HG02588 (cell line): ENCODE results near the gene POGLUT2.
"Not testable (repeated sequence)": the region's sequence is repeated elsewhere in the genome, so short reads cannot be mapped to it uniquely, and the experiment has no call there.

ENCODE experiments used
- ATAC-seq: cut with Tn5 transposase; IDR thresholded peaks from one replicate; pipeline ENCODE4 v1.9.1; 2021; ENCODE audit warnings: mild to moderate bottlenecking, moderate library complexity; ENCODE audit not compliant: unreplicated experiment

POGLUT2 gene

GRCh38 chr13:102807699-102808098, 8.9 kb upstream of the POGLUT2 start:
- no peak for ATAC-seq

GRCh38 chr13:102805680-102806079, 6.9 kb upstream of the POGLUT2 start:
- ATAC-seq = no peak

DNA sequence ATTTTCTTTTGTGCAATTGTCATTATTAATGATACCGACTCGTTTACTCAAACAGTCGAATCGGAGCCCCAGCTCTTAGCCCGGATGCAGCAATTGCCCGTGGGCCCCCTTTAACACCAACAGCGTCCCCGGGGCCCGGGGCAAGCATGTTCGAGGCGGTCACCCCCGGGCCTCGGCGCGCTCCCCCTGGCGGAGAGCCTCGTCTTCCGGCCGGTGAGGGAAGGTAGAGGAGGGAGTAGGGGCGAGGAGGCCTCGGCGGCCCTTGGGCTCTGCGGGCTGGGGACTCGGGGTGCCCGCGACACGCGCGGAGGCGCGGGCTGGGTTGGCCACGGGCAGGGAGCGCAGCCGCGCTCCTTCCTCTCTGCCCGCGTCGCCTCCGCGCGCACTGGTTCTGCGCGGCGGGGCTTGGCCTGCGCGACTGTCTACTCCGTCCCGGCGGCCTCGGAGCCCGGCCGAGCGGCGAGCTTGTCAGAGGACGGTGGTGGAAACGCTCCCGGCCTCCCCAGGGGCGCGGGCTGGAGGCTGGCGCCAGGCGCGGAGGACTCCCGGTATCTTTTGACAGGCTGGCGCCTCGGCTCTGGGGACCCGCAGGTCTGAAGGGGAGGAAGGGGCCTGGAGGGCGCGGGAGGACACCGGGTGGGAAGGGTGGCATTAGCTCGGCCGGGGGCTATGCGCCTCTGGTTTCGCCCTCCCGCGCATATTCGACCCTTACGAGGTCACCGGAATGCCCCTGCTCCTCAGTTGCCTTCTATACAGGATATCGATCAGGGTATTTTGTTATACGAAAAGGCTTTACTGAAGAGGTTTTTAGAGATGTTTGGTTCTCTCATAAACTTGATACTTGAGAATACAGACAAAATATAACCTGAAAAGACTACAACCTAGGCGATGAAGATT, 1.6 kb upstream of the POGLUT2 start:
- peak; percentile 79 for ATAC-seq

DNA sequence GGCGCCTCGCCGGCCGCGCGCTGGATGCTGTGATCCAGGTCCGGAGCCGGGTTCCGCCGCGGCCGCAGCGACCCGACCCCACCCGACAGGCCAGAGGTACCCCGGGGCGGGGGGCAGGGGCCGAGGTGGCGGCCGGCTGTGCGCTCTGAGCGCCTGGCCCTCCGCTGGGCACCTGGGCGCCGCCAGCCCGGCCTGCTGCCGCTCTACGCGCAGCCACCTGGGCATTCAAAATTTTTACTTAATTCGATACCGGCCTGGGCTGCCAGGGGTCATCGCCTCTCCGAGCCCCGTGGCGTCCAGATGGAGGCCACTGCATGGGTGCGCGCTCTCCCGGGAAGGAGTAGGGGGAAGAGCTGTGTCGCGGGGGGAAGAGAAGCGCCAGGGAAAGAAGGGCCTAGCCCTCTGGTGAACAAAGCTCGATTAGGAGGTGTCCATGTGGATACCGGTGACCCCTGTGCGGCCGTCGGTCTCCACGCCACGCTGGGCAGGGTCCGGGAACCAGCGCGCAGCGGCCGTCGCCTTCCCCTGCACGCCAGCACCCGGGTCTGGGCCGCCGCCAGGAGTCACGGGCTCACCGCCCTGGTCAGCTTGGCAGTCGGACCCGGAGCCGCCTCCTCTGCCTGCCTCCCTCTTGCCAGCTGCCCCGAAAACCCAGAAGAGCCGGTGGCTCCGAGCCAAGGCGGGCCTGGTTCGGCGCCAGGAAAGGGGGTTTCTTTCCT, 809 bp upstream of the POGLUT2 start:
- peak; percentile 8 for ATAC-seq

- ATAC-seq = no peak
These were observed 5.0 kb downstream of the POGLUT2 start for GRCh38 chr13:102793611-102794355.

GRCh38 chr13:102792396-102792795, 6.4 kb downstream of the POGLUT2 start:
- no peak for ATAC-seq

GRCh38 chr13:102788683-102789082, 10.1 kb downstream of the POGLUT2 start:
- ATAC-seq = no peak

DNA sequence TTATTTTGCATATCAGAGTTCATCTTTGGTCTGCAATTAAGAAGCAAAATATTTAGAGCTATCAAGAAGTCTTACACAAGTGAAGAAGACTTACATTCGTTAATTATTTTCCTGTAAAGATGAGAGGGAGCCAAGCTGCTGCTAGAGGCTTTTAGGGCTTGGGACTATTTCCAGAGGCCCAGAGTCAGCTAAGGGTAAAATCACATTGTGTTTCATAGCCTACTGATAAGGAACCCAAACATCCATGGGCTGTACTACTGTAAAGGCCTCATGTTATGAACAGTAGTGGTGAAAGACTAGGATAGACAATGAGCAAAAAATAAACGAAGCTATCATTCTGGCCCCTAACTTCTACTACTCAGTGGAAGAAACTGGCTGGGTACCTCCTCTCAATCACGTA, 14.3 kb downstream of the POGLUT2 start:
- ATAC-seq = no peak

DNA sequence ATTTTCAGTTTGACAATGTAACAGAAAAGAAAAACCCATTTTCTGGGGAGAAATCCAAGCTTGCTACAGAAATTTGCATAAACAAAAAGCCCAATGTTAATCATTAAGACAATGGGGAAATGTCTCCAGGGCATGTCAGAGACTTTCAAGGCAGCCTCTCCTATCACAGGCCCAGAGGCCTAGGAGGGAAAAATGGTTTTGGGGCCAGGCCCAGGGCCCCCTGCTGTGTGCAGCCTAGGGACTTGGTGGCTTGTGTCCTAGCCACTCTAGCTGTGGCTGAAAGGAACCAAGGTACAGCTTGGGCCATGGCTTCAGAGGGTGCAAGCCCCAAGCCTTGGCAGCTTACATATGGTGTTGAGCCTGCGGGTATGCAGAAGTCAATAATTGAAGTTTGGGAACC, 17.2 kb downstream of the POGLUT2 start:
- no peak for ATAC-seq

GRCh38 chr13:102780656-102781055, 18.1 kb downstream of the POGLUT2 start:
- ATAC-seq = not testable (repeated sequence)

DNA sequence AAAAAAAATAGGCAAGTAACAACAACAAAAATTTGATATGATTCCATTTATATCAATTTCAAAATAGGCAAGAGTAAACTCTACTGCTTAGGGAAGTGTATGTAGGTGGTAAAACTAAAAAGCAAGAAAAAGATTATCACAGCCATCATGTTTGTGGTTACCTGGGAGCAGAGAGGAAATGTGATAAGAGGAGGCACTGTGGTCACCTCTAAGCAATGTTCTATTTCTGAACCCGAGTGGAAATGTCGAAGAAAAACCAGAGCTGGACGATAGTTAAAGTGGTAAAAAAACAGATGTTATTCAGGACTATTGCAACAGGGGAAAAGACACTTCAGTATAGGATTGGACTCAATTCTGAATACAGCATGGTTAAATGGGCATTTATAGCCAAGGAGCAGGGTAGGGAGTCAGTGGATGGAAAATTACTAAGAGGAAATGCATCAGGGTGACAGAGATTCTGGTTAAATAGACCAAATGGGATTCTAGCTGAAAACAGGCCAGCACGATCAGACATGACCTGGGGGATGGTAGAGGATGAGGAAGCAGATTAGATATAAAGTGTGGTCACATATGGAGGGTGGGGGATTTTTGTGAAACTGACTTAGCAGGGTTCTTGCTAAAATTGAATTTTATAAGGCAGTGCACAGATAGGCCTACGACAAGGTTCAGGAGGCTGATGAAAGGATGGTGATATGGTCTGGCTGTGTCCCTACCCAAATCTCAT, 19.2 kb downstream of the POGLUT2 start:
- ATAC-seq = no peak

- ATAC-seq = no peak
These were observed 21.0 kb downstream of the POGLUT2 start for GRCh38 chr13:102777736-102778135.

DNA sequence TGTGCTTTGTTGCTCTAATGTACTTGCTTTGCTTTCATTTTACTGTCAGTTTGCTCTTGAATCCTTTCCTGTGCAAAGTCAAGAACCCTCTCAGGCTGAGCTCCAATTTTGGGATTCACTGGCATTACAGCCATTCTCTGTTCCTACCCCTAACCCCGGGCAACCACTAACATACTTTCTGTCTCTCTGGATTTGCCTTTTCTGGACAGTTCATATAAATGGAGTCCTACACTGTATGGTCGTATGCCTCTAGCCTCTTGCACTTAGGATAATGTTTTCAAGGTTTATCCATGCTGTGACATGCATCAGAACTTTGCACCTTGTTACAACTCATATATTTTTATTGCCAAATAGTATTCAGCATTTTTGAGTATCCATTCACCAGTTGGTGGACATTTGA, 22.5 kb downstream of the POGLUT2 start:
- no peak for ATAC-seq

DNA sequence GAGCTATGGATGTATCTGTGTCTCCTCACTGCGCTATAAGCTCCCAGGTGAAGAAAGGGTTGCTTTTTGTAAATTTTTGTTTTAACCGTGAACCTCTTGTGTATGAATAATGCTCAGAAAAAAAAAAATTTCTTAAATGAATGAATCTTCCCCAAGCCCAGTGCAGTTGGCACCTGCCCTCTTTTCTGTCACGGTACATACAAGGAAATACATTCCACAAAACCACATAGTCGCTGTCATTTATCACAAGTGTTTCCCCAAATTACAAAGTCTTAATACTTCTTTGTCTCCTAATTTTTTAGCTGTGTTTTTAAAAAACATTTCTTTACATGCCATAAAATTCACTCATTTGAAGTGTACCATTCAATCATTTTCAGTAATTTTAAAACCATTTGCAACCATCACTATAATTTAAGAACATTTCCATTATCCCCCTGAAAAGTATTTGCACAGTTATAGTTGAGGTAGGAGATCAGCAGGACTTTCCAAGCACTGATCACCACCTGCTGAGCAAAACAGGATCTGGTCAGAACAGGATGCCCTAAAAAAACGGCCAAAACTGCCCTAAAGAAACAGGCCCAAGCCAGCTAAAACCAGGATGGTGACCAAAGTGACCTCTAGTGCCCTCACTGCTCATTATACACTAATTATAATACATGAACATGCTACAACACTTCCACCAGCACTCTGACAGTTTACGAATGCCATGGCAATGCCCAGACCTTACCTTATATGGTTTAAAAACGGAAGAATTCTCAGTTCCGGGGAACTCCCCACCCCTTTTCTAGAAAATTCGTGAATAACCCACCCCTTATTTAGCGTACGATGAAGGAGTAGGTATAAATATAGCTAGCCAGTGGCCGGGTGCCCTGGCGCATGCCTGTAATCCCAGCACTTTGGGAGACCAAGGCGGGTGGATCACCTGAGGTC, 23.9 kb downstream of the POGLUT2 start:
- ATAC-seq = no peak

- ATAC-seq = no peak
These were observed 24.6 kb downstream of the POGLUT2 start for GRCh38 chr13:102774214-102774568.

- ATAC-seq = peak; percentile 95
These were observed 25.1 kb downstream of the POGLUT2 start, which contains the start of gene TEX30 for GRCh38 chr13:102773441-102774213. Gene TEX30 (minus strand): TSS chr13:102773786. CDS start chr13:102770026, 3,760 bp downstream.

- ATAC-seq = no peak
These were observed 26.7 kb downstream of the POGLUT2 start for GRCh38 chr13:102772042-102772425.

- no peak for ATAC-seq
These were observed 27.3 kb downstream of the POGLUT2 start for GRCh38 chr13:102771298-102772041.
